NCI-H1092 (cell line): ENCODE measurements around the gene PHEX.

Experiments used
- DNase-seq: peaks from one replicate; lab custom pipeline; 2025; lab: John Stamatoyannopoulos, UW

The PHEX gene

GRCh38 chrX:22105231-22105630, 73.1 kb downstream of the PHEX start:
- no peak for DNase-seq

GRCh38 chrX:22105971-22106370, 73.8 kb downstream of the PHEX start:
- DNase-seq = no peak

GRCh38 chrX:22109442-22109841, 77.3 kb downstream of the PHEX start:
- no peak for DNase-seq

- no peak for DNase-seq
These were observed 78.8 kb downstream of the PHEX start for GRCh38 chrX:22110729-22111494.

GRCh38 chrX:22116605-22117546, 84.8 kb downstream of the PHEX start:
- no peak for DNase-seq

GRCh38 chrX:22117633-22118032, 85.5 kb downstream of the PHEX start:
- no peak for DNase-seq

- no peak for DNase-seq
These were observed 86.2 kb downstream of the PHEX start for GRCh38 chrX:22118161-22118830.

GRCh38 chrX:22121161-22121560, 89.0 kb downstream of the PHEX start:
- no peak for DNase-seq

- DNase-seq = no peak
These were observed 90.4 kb downstream of the PHEX start for GRCh38 chrX:22122510-22122909.

- no peak for DNase-seq
These were observed 92.0 kb downstream of the PHEX start for GRCh38 chrX:22124098-22124497.

GRCh38 chrX:22125481-22125880, 93.4 kb downstream of the PHEX start:
- no peak for DNase-seq

GRCh38 chrX:22126327-22126726, 94.2 kb downstream of the PHEX start:
- no peak for DNase-seq

GRCh38 chrX:22128961-22129360, 96.8 kb downstream of the PHEX start:
- DNase-seq = no peak

- no peak for DNase-seq
These were observed 102.6 kb downstream of the PHEX start for GRCh38 chrX:22134681-22135080.

GRCh38 chrX:22135171-22135711, 103.1 kb downstream of the PHEX start:
- no peak for DNase-seq

- peak; percentile 47 for DNase-seq
These were observed 104.0 kb downstream of the PHEX start for GRCh38 chrX:22135994-22136684.

GRCh38 chrX:22136711-22137110, 104.6 kb downstream of the PHEX start:
- DNase-seq = no peak

GRCh38 chrX:22139822-22140221, 107.7 kb downstream of the PHEX start:
- DNase-seq = no peak

GRCh38 chrX:22141047-22141730, 109.1 kb downstream of the PHEX start:
- no peak for DNase-seq

- no peak for DNase-seq
These were observed 115.1 kb downstream of the PHEX start for GRCh38 chrX:22147214-22147613.

- DNase-seq = no peak
These were observed 115.8 kb downstream of the PHEX start for GRCh38 chrX:22147942-22148341.
